T-helper 9 cell (primary cell): Measurements from ENCODE around the gene CPEB1.
"Not testable (repeated sequence)": the region's sequence is repeated elsewhere in the genome, so short reads cannot be mapped to it uniquely, and the experiment has no call there.

Experiments used
- DNase-seq: peaks from one replicate; pipeline ENCODE4 v3.0.0-alpha.2; 2020

CPEB1 gene

DNA sequence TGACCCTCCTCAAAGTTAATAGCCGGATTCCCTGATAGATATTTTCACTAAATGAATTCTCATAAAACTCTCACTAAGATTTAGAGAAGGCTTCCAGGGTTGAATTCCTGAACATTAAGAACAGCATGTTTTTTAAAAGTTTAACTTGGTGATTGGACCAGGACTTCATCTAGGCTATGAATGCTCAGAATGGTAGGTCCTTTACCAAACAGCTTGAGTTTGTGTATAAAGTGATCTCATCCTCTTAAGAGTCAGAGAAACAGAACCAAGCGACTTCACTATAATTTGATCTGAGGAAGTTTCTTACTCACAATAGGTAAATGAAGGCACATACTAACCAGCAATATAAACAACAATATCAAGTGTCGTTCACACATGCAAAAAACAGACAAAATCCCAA, 143.1 kb downstream of the CPEB1 start:
- not testable (repeated sequence) for DNase-seq

DNA sequence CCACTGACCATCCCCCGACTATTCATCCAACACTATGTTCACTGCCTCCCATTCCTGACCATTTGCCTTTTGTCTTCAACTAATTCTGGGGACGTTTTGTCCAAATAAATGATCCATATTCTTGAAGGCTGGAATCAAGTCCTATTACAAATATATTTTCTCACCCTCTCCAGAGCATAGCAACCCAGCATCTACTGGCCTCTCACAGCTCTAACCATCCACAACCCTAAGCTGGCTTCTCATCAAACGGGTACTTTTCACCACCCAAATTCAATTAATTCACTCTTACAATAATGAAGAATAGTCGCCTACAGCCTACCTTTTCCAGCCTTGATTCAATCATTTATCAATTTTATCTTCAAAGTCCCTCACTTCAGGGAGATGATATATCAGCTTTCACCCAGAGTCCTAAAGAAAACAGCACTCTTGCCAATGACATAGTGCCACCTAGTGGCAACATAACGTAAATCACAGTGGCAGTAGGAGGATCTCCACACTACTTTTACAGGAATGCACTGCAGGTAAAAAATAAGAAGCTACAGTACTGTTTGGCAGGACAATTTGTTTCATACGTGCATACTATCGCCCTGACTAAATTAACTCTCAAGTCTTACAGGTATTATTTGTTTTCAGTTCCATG, 144.3 kb downstream of the CPEB1 start:
- not testable (repeated sequence) for DNase-seq

DNA sequence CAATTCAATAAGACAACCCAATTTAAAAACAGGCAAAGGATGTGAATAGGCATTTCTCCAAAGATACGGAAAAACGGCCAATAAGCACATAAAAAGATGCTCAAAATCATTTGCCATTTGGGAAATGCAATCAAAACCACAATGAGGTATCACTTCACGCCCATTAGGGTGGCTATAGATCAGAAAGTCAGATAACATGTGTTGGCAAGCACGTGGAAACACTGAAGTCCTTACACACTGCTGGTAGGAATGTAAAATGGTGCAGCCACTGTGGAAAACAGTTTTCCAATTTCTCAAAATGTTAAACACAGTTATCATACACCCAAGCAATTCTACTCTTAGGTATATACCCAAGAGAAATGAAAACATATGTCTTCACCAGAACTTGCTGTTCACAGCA, 146.4 kb downstream of the CPEB1 start:
- DNase-seq = not testable (repeated sequence)

DNA sequence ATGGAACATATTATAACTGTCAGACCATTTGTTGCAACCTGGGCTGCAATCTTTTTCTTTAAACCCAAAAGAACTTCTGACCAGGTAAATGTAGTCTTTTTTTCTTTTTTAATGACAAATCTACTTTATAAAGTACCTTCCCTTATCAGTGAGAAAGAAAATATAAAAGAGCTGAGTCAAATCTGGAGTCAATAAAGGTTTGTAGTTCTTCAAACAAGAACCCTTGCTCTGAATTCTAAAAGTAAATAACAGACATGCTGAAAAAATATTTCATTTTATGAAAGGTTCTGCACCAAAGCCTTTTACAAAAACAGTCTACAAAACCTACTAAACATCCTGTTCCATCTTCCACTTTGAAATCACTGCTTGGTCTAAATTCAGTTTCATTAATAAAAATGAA, 149.2 kb downstream of the CPEB1 start:
- DNase-seq = not testable (repeated sequence)
